A549 (cell line): ENCODE results near the gene MAP7D3. TPM values are rescaled to one million over a fixed set of nuclear protein-coding genes. Genes with fewer than 3 reads are reported as not detected.

Experiments used
- ATAC-seq, 2 experiments: fragments of 200-7000 bp in 1 of 2; fragments of >200 bp in 1 of 2; cut with Nextera tagmentation in 1 of 2; cut with Tn5 transposase in 1 of 2; 3 replicates each; pipeline versions ENCODE4 v1.8.0 to v1.9.1; 2018 to 2020; ENCODE audit warnings: mild to moderate bottlenecking in 1 of 2, moderate library complexity in 1 of 2
- CTCF ChIA-PET: fragments of 300-600 bp; sonication (Branson Sonifier 250); formaldehyde crosslinking; extraction: SDS; loops from one replicate; lab custom pipeline; 2021; ENCODE audit warnings: antibody characterized with exemption, inconsistent platforms; lab: Yijun Ruan, JAX
- POLR2A ChIA-PET: fragments of 350-600 bp; formaldehyde crosslinking; extraction: SDS; loops from one replicate; lab custom pipeline; 2021; ENCODE audit warnings: antibody characterized with exemption, inconsistent platforms; lab: Yijun Ruan, JAX
- DNase-seq, 2 experiments: peaks; one replicate each; pipeline versions ENCODE4 v3.0.0 to v3.0.0-alpha.2; 2011 to 2016; ENCODE audit warnings: low read depth in 1 of 2, low spot score in 1 of 2
- FAIRE-seq: peaks from 2 replicates; lab custom pipeline; 2011; peaks lifted over from hg19 to GRCh38; lab: Jason Lieb, UNC
- H3K27ac ChIP-seq, 2 experiments: fragments of >200 bp; sonication (Bioruptor Twin); formaldehyde crosslinking; 3 replicates each; pipeline ENCODE4 v1.5.1; 2016 to 2017
- H3K4me1 ChIP-seq: fragments of >200 bp; sonication (Bioruptor Twin); formaldehyde crosslinking; 3 replicates; pipeline ENCODE4 v1.6.1; 2016
- H3K4me2 ChIP-seq: fragments of >200 bp; sonication (Bioruptor Twin); formaldehyde crosslinking; 3 replicates; pipeline ENCODE4 v1.6.1; 2016
- H3K4me3 ChIP-seq: fragments of >200 bp; sonication (Bioruptor Twin); formaldehyde crosslinking; 3 replicates; pipeline ENCODE4 v1.5.1; 2016
- H3K9me3 ChIP-seq: fragments of >200 bp; sonication (Bioruptor Twin); formaldehyde crosslinking; 3 replicates; pipeline ENCODE4 v1.6.1; 2016
- BHLHE40 ChIP-seq: IDR thresholded peaks from 2 replicates; pipeline ENCODE4 v1.6.1; 2012; ENCODE audit warnings: low read depth, low read length, inconsistent platforms
- CBX8 ChIP-seq: fragments of 200-600 bp; sonication (generic); IDR thresholded peaks from 2 replicates; pipeline ENCODE4 v1.6.1; 2016
- CEBPB ChIP-seq, 2 experiments: fragments of >200 bp in 1 of 2; sonication (Bioruptor Twin) in 1 of 2; formaldehyde crosslinking in 1 of 2; IDR thresholded peaks; 2 replicates each; pipeline ENCODE4 v1.6.1; 2012 to 2016
- CHD4 ChIP-seq: fragments of 200-600 bp; sonication (generic); IDR thresholded peaks from 2 replicates; pipeline ENCODE4 v1.6.1; 2016; ENCODE audit warnings: antibody characterized with exemption, mild to moderate bottlenecking, borderline replicate concordance
- EHMT2 ChIP-seq: fragments of 200-600 bp; sonication (generic); IDR thresholded peaks from 2 replicates; pipeline ENCODE4 v1.6.1; 2016; ENCODE audit warnings: antibody characterized with exemption, low read depth, mild to moderate bottlenecking, moderate library complexity
- EP300 ChIP-seq, 2 experiments: fragments of >200 bp; sonication (Bioruptor Twin); formaldehyde crosslinking; IDR thresholded peaks; 2 replicates in 1 of 2; 3 replicates in 1 of 2; pipeline ENCODE4 v1.6.1; 2016 to 2017
- ESRRA ChIP-seq: fragments of 150-350 bp; IDR thresholded peaks from 2 replicates; pipeline ENCODE4 v1.6.1; 2014; ENCODE audit warnings: mild to moderate bottlenecking, low read length, borderline replicate concordance
- FOSL2 ChIP-seq, 2 experiments: fragments of 450-650 bp in 1 of 2; fragments of >200 bp in 1 of 2; sonication (Bioruptor Twin) in 1 of 2; formaldehyde crosslinking; IDR thresholded peaks; 2 replicates each; pipeline versions ENCODE4 v1.5.0 to v1.6.1; 2016 to 2020; ENCODE audit warnings: mild to moderate bottlenecking in 1 of 2, moderate library complexity in 1 of 2
- GATA3 ChIP-seq: IDR thresholded peaks from 2 replicates; pipeline ENCODE4 v1.6.1; 2012; ENCODE audit warnings: borderline replicate concordance
- HDAC2 ChIP-seq: fragments of 200-600 bp; sonication (generic); IDR thresholded peaks from 2 replicates; pipeline ENCODE4 v1.6.1; 2016
- HEYL ChIP-seq: fragments of 250-450 bp; sonication (Bioruptor Pico); IDR thresholded peaks from 2 replicates; pipeline ENCODE4 v1.8.0; 2021; ENCODE audit warnings: mild to moderate bottlenecking, moderate library complexity
- HOXB13 ChIP-seq: fragments of 250-450 bp; sonication (Bioruptor Pico); IDR thresholded peaks from 2 replicates; pipeline ENCODE4 v1.5.0; 2020; ENCODE audit warnings: low read depth, mild to moderate bottlenecking, moderate library complexity
- JUN ChIP-seq, 2 experiments: fragments of >200 bp; sonication (Bioruptor Twin); formaldehyde crosslinking; IDR thresholded peaks; 2 replicates in 1 of 2; 3 replicates in 1 of 2; pipeline ENCODE4 v1.6.1; 2016 to 2017
- KDM5A ChIP-seq: fragments of 200-600 bp; sonication (generic); IDR thresholded peaks from 2 replicates; pipeline ENCODE4 v1.6.1; 2016; ENCODE audit warnings: antibody characterized with exemption, mild to moderate bottlenecking
- MAFK ChIP-seq: fragments of 450-650 bp; IDR thresholded peaks from 2 replicates; pipeline ENCODE4 v1.6.1; 2014; ENCODE audit not compliant: partially characterized antibody
- MAZ ChIP-seq: fragments of 150-350 bp; IDR thresholded peaks from 2 replicates; pipeline ENCODE4 v1.6.1; 2014; ENCODE audit warnings: antibody characterized with exemption, low read depth, low read length, borderline replicate concordance
- MYC ChIP-seq: IDR thresholded peaks from 2 replicates; pipeline ENCODE4 v1.6.1; 2012; ENCODE audit warnings: mild to moderate bottlenecking, inconsistent platforms, low read length, improper control_type of control experiment, borderline replicate concordance
- NFE2L2 ChIP-seq: fragments of 150-350 bp; conservative IDR thresholded peaks from 2 replicates; pipeline ENCODE4 v1.6.1; 2014; ENCODE audit warnings: low read length
- NPAS2 ChIP-seq: fragments of 250-450 bp; sonication (Bioruptor Pico); IDR thresholded peaks from 2 replicates; pipeline ENCODE4 v1.8.0; 2022; ENCODE audit warnings: mild to moderate bottlenecking, moderate library complexity, borderline replicate concordance
- PHF8 ChIP-seq: fragments of 200-600 bp; sonication (generic); IDR thresholded peaks from 2 replicates; pipeline ENCODE4 v1.6.1; 2016; ENCODE audit warnings: low read depth, mild to moderate bottlenecking, antibody characterized with exemption, moderate library complexity, borderline replicate concordance
- POLR2A ChIP-seq: IDR thresholded peaks from 2 replicates; pipeline ENCODE4 v1.6.1; 2012; ENCODE audit warnings: mild to moderate bottlenecking, low read length
- RAD21 ChIP-seq, 2 experiments: fragments of >200 bp in 1 of 2; sonication (Bioruptor Twin) in 1 of 2; formaldehyde crosslinking in 1 of 2; IDR thresholded peaks in 1 of 2; conservative IDR thresholded peaks in 1 of 2; 2 replicates in 1 of 2; 3 replicates in 1 of 2; pipeline ENCODE4 v1.6.1; 2012 to 2018; ENCODE audit warnings: inconsistent platforms in 1 of 2
- RARB ChIP-seq: fragments of 250-450 bp; sonication (Bioruptor Pico); IDR thresholded peaks from 2 replicates; pipeline ENCODE4 v1.8.0; 2021; ENCODE audit warnings: mild to moderate bottlenecking, moderate library complexity
- RFX5 ChIP-seq: fragments of 450-650 bp; IDR thresholded peaks from 2 replicates; pipeline ENCODE4 v1.7.1; 2014; ENCODE audit warnings: antibody characterized with exemption, mild to moderate bottlenecking, moderate library complexity
- TFCP2L1 ChIP-seq: fragments of 250-450 bp; sonication (Bioruptor Pico); IDR thresholded peaks from 2 replicates; pipeline ENCODE4 v1.5.0; 2021; ENCODE audit warnings: mild to moderate bottlenecking
- ZNF302 ChIP-seq: fragments of 250-450 bp; sonication (Bioruptor Pico); IDR thresholded peaks from 2 replicates; pipeline ENCODE4 v1.9.0; 2021; ENCODE audit warnings: inconsistent platforms, mild to moderate bottlenecking, moderate library complexity
- ZSCAN20 ChIP-seq: fragments of 250-450 bp; sonication (Bioruptor Pico); IDR thresholded peaks from 2 replicates; pipeline ENCODE4 v1.8.0; 2022; ENCODE audit warnings: mild to moderate bottlenecking, moderate library complexity
- WGBS: methylation state at CpG from one replicate; pipeline ENCODE4 v1.1.6; 2017; ENCODE audit errors: missing lambda C conversion rate; 5-methylcytosine and 5-hydroxymethylcytosine counted together
- polyA plus RNA-seq, 4 experiments: library from polyadenylated mRNA; depleted of rRNA in 3 of 4; stranded (reverse); fragments of >200 nt; fragmentation: RNase III in 1 of 4; extraction: RNeasy Plus Mini Kit Qiagen cat#74134 plus additional on column Dnase treatment in 1 of 4; gene quantifications; 2 replicates in 3 of 4; 3 replicates in 1 of 4; pipeline ENCODE4 v1.2.3, GENCODE V29; 2011 to 2017
- TF ChIP-seq, protein P1 (sequence below): fragments of >200 bp; sonication (Bioruptor Twin); formaldehyde crosslinking; IDR thresholded peaks from 3 replicates; pipeline ENCODE4 v1.6.1; 2016
- TF ChIP-seq, protein P2 (sequence below): fragments of 250-450 bp; sonication (Bioruptor Pico); IDR thresholded peaks from 2 replicates; pipeline ENCODE4 v1.5.0; 2020; ENCODE audit warnings: low read depth, mild to moderate bottlenecking, moderate library complexity

MAP7D3 gene
- polyA plus RNA-seq, 2 of the 4 experiments (the other 2 are of a cell fraction), result 9.9 to 13.1 TPM

DNA sequence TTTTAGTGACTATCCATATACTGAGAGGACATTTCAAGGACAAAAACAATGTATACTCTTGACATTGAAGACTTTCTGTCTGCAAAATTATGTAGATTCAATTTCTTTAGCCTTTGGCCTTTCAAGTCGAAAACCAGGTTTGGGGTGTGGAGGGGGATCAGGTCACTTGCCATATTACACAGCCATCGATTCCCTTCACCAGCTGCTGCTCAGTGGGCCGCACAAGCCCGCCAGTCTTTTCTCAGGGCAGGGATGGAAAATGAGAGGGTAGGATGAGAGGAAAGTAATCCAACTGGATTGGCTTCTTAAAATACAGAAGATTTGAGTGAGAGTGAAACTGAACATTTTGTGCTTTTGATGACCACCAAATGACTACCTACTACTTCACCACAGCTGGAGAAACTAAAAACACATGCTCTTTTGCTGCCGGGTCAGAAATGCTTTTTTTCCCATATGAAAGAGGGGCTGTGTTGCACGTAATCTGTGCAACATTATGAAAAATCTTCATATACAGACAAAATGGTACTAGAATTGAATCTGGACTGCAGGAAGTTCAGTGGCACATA is 52.4 kb downstream of the MAP7D3 start:
- peaks cover 27% of the 10 kb centered on the region for H3K4me1 ChIP-seq
- DNase-seq, result no peak
- no peak overlapping the region for H3K4me2 ChIP-seq
- 87% methylated on average over 6 of the region's 6 CpGs for WGBS
- CTCF ChIA-PET, result interaction anchor here (1.1 to 3.3 kb wide), 3 partner anchors 10 to 170 kb away, joined by 4 to 14 read pairs (median 7); no protein-coding TSS in a partner anchor
- no peak for FAIRE-seq
- H3K4me3 ChIP-seq, result no peak overlapping the region
- TF ChIP-seq RAD21 (conservative IDR thresholded peaks at IDR 0.05 in 1 of 2, IDR thresholded peaks at IDR 0.05 in 1 of 2) (no peak), EP300 (IDR thresholded peaks at IDR 0.05) (no peak), NPAS2 (no peak), PHF8 (no peak), HEYL (CRISPR knock-in tag) (no peak), JUN (IDR thresholded peaks at IDR 0.05) (no peak), NFE2L2 (no peak), CBX8 (no peak), GATA3 (no peak), ZSCAN20 (CRISPR knock-in tag) (no peak), ESRRA (no peak), POLR2A (no peak), CEBPB (IDR thresholded peaks at IDR 0.05) (no peak), MAZ (no peak), ZNF302 (no peak), RFX5 (no peak)
- POLR2A ChIA-PET, result no interaction called here
- H3K27ac ChIP-seq, result no peak overlapping the region
- H3K9me3 ChIP-seq, result no peaks in the 10 kb centered on the region
- no peak for ATAC-seq

DNA sequence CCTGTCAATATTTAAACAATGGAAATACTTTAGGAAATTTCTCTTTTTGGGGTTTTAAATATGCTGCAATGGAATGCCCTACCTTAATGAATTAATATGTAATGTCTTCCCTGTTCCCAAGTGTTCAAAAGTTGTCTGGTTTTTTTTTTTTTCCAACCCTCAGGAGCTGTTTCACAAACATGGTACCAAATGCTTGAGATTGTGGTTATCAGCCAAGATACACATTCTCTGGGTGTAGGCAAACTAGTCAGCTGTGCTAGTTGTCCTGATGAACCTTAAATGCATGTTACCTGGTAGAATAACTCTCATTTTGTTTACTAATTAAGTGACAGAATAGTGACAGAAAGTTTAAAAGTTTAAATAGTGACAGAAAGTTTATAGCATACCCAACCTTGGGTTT is 53.2 kb downstream of the MAP7D3 start:
- H3K27ac ChIP-seq, result no peak overlapping the region
- FAIRE-seq, result peak; percentile 73
- no peak for TF ChIP-seq EHMT2
- no peak for TF ChIP-seq EP300 (IDR thresholded peaks at IDR 0.05)
- TF ChIP-seq ESRRA, result no peak
- TF ChIP-seq RARB (CRISPR knock-in tag), result no peak
- TF ChIP-seq MAFK, result no peak
- TF ChIP-seq, protein P1, sequence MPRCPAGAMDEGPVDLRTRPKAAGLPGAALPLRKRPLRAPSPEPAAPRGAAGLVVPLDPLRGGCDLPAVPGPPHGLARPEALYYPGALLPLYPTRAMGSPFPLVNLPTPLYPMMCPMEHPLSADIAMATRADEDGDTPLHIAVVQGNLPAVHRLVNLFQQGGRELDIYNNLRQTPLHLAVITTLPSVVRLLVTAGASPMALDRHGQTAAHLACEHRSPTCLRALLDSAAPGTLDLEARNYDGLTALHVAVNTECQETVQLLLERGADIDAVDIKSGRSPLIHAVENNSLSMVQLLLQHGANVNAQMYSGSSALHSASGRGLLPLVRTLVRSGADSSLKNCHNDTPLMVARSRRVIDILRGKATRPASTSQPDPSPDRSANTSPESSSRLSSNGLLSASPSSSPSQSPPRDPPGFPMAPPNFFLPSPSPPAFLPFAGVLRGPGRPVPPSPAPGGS, result no peak
- no peak for TF ChIP-seq CHD4
- no peak for TF ChIP-seq HDAC2
- no peak for TF ChIP-seq FOSL2 (IDR thresholded peaks at IDR 0.05)
- TF ChIP-seq FOSL2 (CRISPR knock-in tag; IDR thresholded peaks at IDR 0.05), result no peak
- TF ChIP-seq, protein P2, sequence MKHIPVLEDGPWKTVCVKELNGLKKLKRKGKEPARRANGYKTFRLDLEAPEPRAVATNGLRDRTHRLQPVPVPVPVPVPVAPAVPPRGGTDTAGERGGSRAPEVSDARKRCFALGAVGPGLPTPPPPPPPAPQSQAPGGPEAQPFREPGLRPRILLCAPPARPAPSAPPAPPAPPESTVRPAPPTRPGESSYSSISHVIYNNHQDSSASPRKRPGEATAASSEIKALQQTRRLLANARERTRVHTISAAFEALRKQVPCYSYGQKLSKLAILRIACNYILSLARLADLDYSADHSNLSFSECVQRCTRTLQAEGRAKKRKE (CRISPR knock-in tag), result no peak
- no peak for TF ChIP-seq NFE2L2
- TF ChIP-seq HOXB13 (CRISPR knock-in tag), result no peak
- TF ChIP-seq TFCP2L1 (CRISPR knock-in tag), result no peak
- no peak for TF ChIP-seq KDM5A
- no peak for TF ChIP-seq BHLHE40
- no peak for TF ChIP-seq MYC
- ChIA-PET CTCF (interaction anchor here (0.9 to 3.3 kb wide), 4 partner anchors 12 to 170 kb away, joined by 3 to 14 read pairs (median 8); no protein-coding TSS in a partner anchor), POLR2A (no interaction called here)
- H3K4me2 ChIP-seq, result no peak overlapping the region
- H3K9me3 ChIP-seq, result no peaks in the 10 kb centered on the region
- ATAC-seq, result no peak
- H3K4me1 ChIP-seq, result peaks cover 21% of the 10 kb centered on the region
- no peak for DNase-seq
- H3K4me3 ChIP-seq, result no peak overlapping the region
